MCF 10A (cell line): Measurements from ENCODE around the gene CPE. TPM values are rescaled to one million over a fixed set of nuclear protein-coding genes. Genes with fewer than 3 reads are reported as not detected.

Source experiments
- BruUV-seq: library from RNA; stranded (reverse); fragments of 400-500 nt; replicated peaks from 2 replicates; lab custom pipeline; 2021; lab: Mats Ljungman, UMichigan
- CTCF ChIA-PET: fragments of 300-600 bp; sonication (Branson Sonifier 250); formaldehyde crosslinking; extraction: SDS; loops from one replicate; lab custom pipeline; 2021; ENCODE audit warnings: antibody characterized with exemption, inconsistent platforms; lab: Yijun Ruan, JAX
- POLR2A ChIA-PET: fragments of 300-600, 350-650 bp; sonication (Branson Sonifier 250); formaldehyde crosslinking; extraction: SDS; loops from one replicate; lab custom pipeline; 2020; ENCODE audit warnings: antibody characterized with exemption, inconsistent platforms; lab: Yijun Ruan, JAX
- DNase-seq: peaks from one replicate; pipeline ENCODE4 v3.0.0-alpha.2; 2018; ENCODE audit not compliant: unreplicated experiment
- H3K27ac Mint-ChIP-seq: one replicate; pipeline ENCODE4 v1.8.0; 2022; ENCODE audit warnings: mild to moderate bottlenecking, low read depth, mixed read lengths; ENCODE audit not compliant: unreplicated experiment
- H3K27me3 Mint-ChIP-seq: one replicate; pipeline ENCODE4 v1.8.0; 2022; ENCODE audit warnings: mixed read lengths; ENCODE audit not compliant: insufficient read depth, unreplicated experiment
- H3K36me3 Mint-ChIP-seq: one replicate; pipeline ENCODE4 v1.8.0; 2022; ENCODE audit warnings: mild to moderate bottlenecking, moderate library complexity, mixed read lengths; ENCODE audit not compliant: insufficient read depth, unreplicated experiment
- H3K4me1 Mint-ChIP-seq: one replicate; pipeline ENCODE4 v1.8.0; 2022; ENCODE audit warnings: mixed read lengths; ENCODE audit not compliant: insufficient read depth, unreplicated experiment
- H3K4me3 Mint-ChIP-seq: one replicate; pipeline ENCODE4 v1.8.0; 2022; ENCODE audit warnings: mild to moderate bottlenecking, moderate library complexity, mixed read lengths; ENCODE audit not compliant: unreplicated experiment
- H3K9me3 Mint-ChIP-seq: one replicate; pipeline ENCODE4 v1.8.0; 2022; ENCODE audit warnings: mixed read lengths; ENCODE audit not compliant: unreplicated experiment
- intact Hi-C: fragments of 100-400 bp; cut with micrococcal nuclease; formaldehyde crosslinking; loops from 2 replicates; pipeline ENCODE4 v1.14.1; 2022
- total RNA-seq: library from RNA; stranded (reverse); gene quantifications from 2 replicates; pipeline ENCODE4 v1.2.3, GENCODE V29; 2022
- TF ChIP-seq, protein P1 (sequence below): fragments of 200-600 bp; IDR thresholded peaks from one replicate; pipeline ENCODE4 v1.8.0; 2022; ENCODE audit warnings: antibody characterized with exemption, mild to moderate bottlenecking; ENCODE audit not compliant: unreplicated experiment

CPE gene
- total RNA-seq, 1 experiment from 2014 or later: 8.3 TPM

DNA sequence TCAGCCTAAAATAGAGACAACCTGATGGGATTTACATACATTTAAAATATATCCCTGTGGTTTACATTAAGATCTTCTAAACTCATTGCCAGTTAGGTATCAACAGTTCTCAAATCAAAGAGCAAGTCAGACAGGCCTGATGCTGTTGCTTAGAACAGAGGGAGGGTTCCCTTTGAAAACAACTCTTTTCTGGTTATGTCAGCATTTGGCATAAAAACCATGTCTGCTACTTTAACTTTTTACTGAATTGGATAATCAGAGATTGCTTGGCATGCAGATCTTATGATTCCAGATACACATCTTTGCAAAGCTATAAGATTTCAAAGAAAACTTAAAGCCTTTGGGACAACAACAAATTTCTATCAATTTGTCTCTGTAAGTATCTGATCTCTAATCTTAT, 140.8 kb downstream of the CPE start:
- H3K36me3 Mint-ChIP-seq: no peaks in the 10 kb centered on the region
- TF ChIP-seq, protein P1, sequence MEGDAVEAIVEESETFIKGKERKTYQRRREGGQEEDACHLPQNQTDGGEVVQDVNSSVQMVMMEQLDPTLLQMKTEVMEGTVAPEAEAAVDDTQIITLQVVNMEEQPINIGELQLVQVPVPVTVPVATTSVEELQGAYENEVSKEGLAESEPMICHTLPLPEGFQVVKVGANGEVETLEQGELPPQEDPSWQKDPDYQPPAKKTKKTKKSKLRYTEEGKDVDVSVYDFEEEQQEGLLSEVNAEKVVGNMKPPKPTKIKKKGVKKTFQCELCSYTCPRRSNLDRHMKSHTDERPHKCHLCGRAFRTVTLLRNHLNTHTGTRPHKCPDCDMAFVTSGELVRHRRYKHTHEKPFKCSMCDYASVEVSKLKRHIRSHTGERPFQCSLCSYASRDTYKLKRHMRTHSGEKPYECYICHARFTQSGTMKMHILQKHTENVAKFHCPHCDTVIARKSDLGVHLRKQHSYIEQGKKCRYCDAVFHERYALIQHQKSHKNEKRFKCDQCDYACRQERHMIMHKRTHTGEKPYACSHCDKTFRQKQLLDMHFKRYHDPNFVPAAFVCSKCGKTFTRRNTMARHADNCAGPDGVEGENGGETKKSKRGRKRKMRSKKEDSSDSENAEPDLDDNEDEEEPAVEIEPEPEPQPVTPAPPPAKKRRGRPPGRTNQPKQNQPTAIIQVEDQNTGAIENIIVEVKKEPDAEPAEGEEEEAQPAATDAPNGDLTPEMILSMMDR: no peak
- no peaks in the 10 kb centered on the region for H3K27me3 Mint-ChIP-seq
- POLR2A ChIA-PET: interaction anchor here (0.9 to 2.1 kb wide), 5 partner anchors 11 to 158 kb away, joined by 3 to 7 read pairs (median 3); no protein-coding TSS in a partner anchor
- H3K4me1 Mint-ChIP-seq: peaks cover 11% of the 10 kb centered on the region
- CTCF ChIA-PET: interaction anchor here (0.9 to 2.1 kb wide), 2 partner anchors 12 to 26 kb away, joined by 3 to 10 read pairs; no protein-coding TSS in a partner anchor
- H3K4me3 Mint-ChIP-seq: no peak overlapping the region
- BruUV-seq: no TSS peak
- no peaks in the 10 kb centered on the region for H3K9me3 Mint-ChIP-seq
- no peak for DNase-seq
- H3K27ac Mint-ChIP-seq: peak overlapping the region; percentile 44
- intact Hi-C loops: no loop called here

- DNase-seq: no peak
- BruUV-seq: no TSS peak
- Mint-ChIP-seq H3K4me3 (no peak overlapping the region), H3K4me1 (peaks cover 11% of the 10 kb centered on the region), H3K27me3 (no peaks in the 10 kb centered on the region), H3K36me3 (no peaks in the 10 kb centered on the region), H3K27ac (peak overlapping the region; percentile 44), H3K9me3 (no peaks in the 10 kb centered on the region)
- POLR2A ChIA-PET: interaction anchor here (1.0 to 2.1 kb wide), 4 partner anchors 12 to 26 kb away, joined by 3 to 7 read pairs (median 4); no protein-coding TSS in a partner anchor
- CTCF ChIA-PET: interaction anchor here (0.9 to 2.1 kb wide), 3 partner anchors 13 to 27 kb away, joined by 3 to 10 read pairs (median 5); no protein-coding TSS in a partner anchor
- intact Hi-C loops: no loop called here
- TF ChIP-seq, protein P1: no peak
These were observed 141.3 kb downstream of the CPE start for GRCh38 chr4:165520086-165520485.

DNA sequence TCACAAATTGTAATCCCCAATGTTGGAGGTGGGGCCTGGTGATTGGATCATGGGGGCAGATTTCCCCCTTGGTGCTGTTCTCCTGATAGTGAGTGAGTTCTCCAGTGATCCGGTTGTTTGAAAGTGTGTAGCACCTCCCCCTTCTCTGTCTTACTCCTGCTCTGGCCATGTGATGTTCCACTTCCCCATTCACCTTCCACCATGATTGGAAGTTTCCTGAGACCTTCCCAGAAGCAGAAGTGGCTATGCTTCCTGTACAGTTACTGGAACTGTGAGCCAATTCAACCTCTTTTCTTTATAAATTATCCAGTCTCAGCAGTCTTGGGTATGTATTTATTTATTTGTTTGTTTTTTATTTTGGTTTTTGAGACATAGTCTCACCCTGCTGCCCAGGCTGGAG, 143.2 kb downstream of the CPE start:
- Mint-ChIP-seq H3K27me3 (no peaks in the 10 kb centered on the region), H3K4me1 (peaks cover 11% of the 10 kb centered on the region), H3K9me3 (no peaks in the 10 kb centered on the region), H3K4me3 (no peak overlapping the region), H3K27ac (no peak overlapping the region), H3K36me3 (no peaks in the 10 kb centered on the region)
- TF ChIP-seq, protein P1: no peak
- BruUV-seq: no TSS peak
- DNase-seq: no peak
- intact Hi-C loops: no loop called here
- POLR2A ChIA-PET: interaction anchor here (1.0 kb wide), 1 partner anchor 58 kb away, joined by 3 read pairs; no protein-coding TSS in a partner anchor
- CTCF ChIA-PET: interaction anchor here (0.6 to 1.3 kb wide), 3 partner anchors 15 to 228 kb away, joined by 3 to 9 read pairs (median 4); no protein-coding TSS in a partner anchor

DNA sequence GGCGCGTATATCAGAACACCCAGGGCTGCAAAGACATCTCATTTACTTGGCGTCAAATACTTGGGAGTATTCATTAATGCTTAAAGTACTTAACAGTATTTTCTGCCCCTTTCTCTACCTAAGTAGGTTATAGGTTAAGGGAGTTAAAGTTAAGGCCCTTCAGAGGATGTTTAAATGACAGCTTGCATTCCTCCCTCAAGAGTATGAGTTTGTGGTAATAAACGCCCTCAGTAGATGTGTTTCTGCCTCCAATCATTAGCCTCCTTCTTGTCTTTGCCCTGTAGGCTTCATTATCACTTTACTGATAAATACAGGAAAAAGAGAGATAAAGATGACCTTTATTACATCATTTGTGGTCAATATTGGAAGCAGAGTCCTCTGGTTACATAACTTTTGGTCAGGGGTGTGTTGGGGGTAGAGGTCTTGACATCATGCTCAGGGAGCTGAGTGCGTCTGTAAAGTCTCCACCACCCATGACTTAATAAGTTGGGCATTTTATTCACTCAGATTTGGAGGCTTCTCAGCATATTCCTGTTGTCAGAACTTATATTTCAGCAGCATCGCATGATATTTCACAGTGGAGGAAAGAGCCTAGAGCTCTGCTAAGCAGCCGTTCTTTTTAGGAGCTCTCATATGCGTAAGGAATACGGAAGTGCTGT, 145.9 kb downstream of the CPE start:
- Mint-ChIP-seq H3K4me1 (peaks cover 11% of the 10 kb centered on the region), H3K9me3 (no peaks in the 10 kb centered on the region), H3K4me3 (no peak overlapping the region), H3K27ac (no peak overlapping the region), H3K27me3 (no peaks in the 10 kb centered on the region), H3K36me3 (no peaks in the 10 kb centered on the region)
- TF ChIP-seq, protein P1: no peak
- no TSS peak for BruUV-seq
- ChIA-PET POLR2A (interaction anchor here (0.8 kb wide), 2 partner anchors 31 to 412 kb away, joined by 4 to 5 read pairs; partner anchors contain the start of gene TMEM192), CTCF (interaction anchor here (0.6 to 2.4 kb wide), 5 partner anchors 14 to 756 kb away, joined by 3 to 13 read pairs (median 4); no protein-coding TSS in a partner anchor)
- DNase-seq: no peak
- intact Hi-C loops: no loop called here
